Activated T-cell treated with anti-CD3 and anti-CD28 coated beads, Interleukin-2, amount 50 U/mL, for 4 hours (primary cell): Measurements from ENCODE around the gene GTF3A. TPM values are rescaled to one million over a fixed set of nuclear protein-coding genes. Genes with fewer than 3 reads are reported as not detected.

Experiments
- ATAC-seq, 2 donors: fragments of 200-7000 bp; cut with Tn5 transposase; one replicate each; pipeline ENCODE4 v1.10.0; 2021
- DNase-seq: peaks from one replicate; pipeline ENCODE4 v3.0.0-alpha.2; 2020
- H3K27me3 Mint-ChIP-seq: one replicate; pipeline ENCODE4 v1.8.0; 2021; ENCODE audit warnings: low read depth, mixed read lengths
- H3K36me3 Mint-ChIP-seq: one replicate; pipeline ENCODE4 v1.8.0; 2022; ENCODE audit warnings: mixed read lengths; ENCODE audit not compliant: insufficient read depth
- H3K4me1 Mint-ChIP-seq: one replicate; pipeline ENCODE4 v1.8.0; 2021; ENCODE audit warnings: low read depth, mixed read lengths
- H3K4me3 Mint-ChIP-seq: one replicate; pipeline ENCODE4 v1.8.0; 2021; ENCODE audit warnings: mild to moderate bottlenecking, moderate library complexity, mixed read lengths
- H3K9me3 Mint-ChIP-seq: one replicate; pipeline ENCODE4 v1.8.0; 2021; ENCODE audit warnings: mixed read lengths
- total RNA-seq, 3 donors: library from RNA; stranded (reverse); gene quantifications; one replicate each; pipeline ENCODE4 v1.2.1, GENCODE V29; 2021

GTF3A gene
- total RNA-seq, 3 donors from 2014 or later = 203 to 279 (median 246) TPM

DNA sequence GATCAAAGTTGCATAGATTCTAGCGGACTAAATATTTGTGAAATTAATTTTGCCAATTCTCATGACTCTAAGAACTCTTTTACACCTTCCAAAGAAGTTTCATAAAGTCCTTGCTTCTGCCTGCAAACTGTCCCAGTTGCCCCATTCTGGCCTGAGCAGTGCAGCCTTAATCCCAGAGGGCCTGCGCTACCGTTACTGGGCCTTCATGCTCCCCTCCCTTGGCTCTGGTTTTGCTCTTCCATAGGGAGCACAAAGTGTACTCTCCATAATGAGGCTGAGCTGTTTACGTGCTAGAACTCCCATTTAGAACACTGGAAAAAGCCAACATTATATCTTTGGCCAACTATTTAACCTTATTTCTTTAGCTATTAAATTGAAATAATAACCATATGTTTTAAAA, 23.9 kb downstream of the GTF3A start:
- no peaks in the 10 kb centered on the region for H3K27me3 Mint-ChIP-seq
- H3K9me3 Mint-ChIP-seq = no peaks in the 10 kb centered on the region
- ATAC-seq (no peak), DNase-seq (no peak)
- H3K36me3 Mint-ChIP-seq = peaks cover 3% of the 10 kb centered on the region
- H3K4me1 Mint-ChIP-seq = peaks cover 56% of the 10 kb centered on the region
- peak overlapping the region; percentile 92 for H3K4me3 Mint-ChIP-seq

- peaks cover 56% of the 10 kb centered on the region for H3K4me1 Mint-ChIP-seq
- DNase-seq (no peak), ATAC-seq (no peak)
- H3K36me3 Mint-ChIP-seq = peaks cover 3% of the 10 kb centered on the region
- no peaks in the 10 kb centered on the region for H3K27me3 Mint-ChIP-seq
- peak overlapping the region; percentile 92 for H3K4me3 Mint-ChIP-seq
- H3K9me3 Mint-ChIP-seq = no peaks in the 10 kb centered on the region
Observed at GRCh38 chr13:27449081-27449603, 24.7 kb downstream of the GTF3A start.

- H3K27me3 Mint-ChIP-seq = no peaks in the 10 kb centered on the region
- peak within 1 kb of the TSS; percentile 92 for H3K4me3 Mint-ChIP-seq
- ATAC-seq (peak; percentile 90), DNase-seq (peak; percentile 96)
- H3K36me3 Mint-ChIP-seq = no peaks in the 10 kb centered on the region
- no peaks in the 10 kb centered on the region for H3K9me3 Mint-ChIP-seq
- H3K4me1 Mint-ChIP-seq = peaks cover 57% of the 10 kb centered on the region
Observed at GRCh38 chr13:27449936-27450828, 25.8 kb downstream of the GTF3A start, which contains the start of gene MTIF3. Gene MTIF3 (minus strand): TSS chr13:27450564. CDS start chr13:27440448, 10,116 bp downstream.

- ATAC-seq = no peak
- no peaks in the 10 kb centered on the region for H3K27me3 Mint-ChIP-seq
- H3K4me3 Mint-ChIP-seq = peak overlapping the region; percentile 92
- no peaks in the 10 kb centered on the region for H3K36me3 Mint-ChIP-seq
- DNase-seq = peak; percentile 27
- H3K9me3 Mint-ChIP-seq = no peaks in the 10 kb centered on the region
- peaks cover 59% of the 10 kb centered on the region for H3K4me1 Mint-ChIP-seq
Observed at GRCh38 chr13:27450921-27451471, 26.6 kb downstream of the GTF3A start.

- Mint-ChIP-seq H3K36me3 (no peaks in the 10 kb centered on the region), H3K4me1 (peaks cover 33% of the 10 kb centered on the region), H3K9me3 (no peaks in the 10 kb centered on the region), H3K27me3 (no peaks in the 10 kb centered on the region), H3K4me3 (peak overlapping the region; percentile 86)
- ATAC-seq (peak in 1 of 2 donors; percentile 49), DNase-seq (no peak)
Observed at GRCh38 chr13:27455331-27455855, 31.0 kb downstream of the GTF3A start.

GRCh38 chr13:27461940-27462584, 37.6 kb downstream of the GTF3A start:
- no peaks in the 10 kb centered on the region for H3K9me3 Mint-ChIP-seq
- no peak for DNase-seq
- H3K36me3 Mint-ChIP-seq = no peaks in the 10 kb centered on the region
- H3K4me3 Mint-ChIP-seq = no peak overlapping the region
- H3K4me1 Mint-ChIP-seq = peaks cover 6% of the 10 kb centered on the region
- peaks cover 2% of the 10 kb centered on the region for H3K27me3 Mint-ChIP-seq
- no peak for ATAC-seq

DNA sequence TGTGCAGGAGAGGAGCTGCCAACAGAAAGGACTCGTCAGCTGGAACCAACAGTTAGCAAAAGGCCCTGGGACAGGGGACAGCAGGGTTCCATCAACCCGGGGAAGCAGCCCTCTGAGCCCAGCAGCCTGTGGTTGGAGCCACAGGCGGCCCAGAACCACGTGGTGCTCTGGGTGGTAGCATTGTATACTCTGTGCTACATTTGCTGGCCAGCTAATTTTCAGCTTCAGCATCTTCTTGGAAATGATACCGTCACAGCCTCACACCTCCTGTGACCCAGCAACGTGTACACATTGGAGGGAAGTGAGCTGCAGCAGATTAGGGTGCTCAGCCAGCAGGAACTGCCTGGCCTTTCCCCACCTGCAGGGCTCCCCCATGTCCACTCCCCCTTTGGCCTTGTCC, 39.1 kb downstream of the GTF3A start:
- peaks cover 2% of the 10 kb centered on the region for H3K27me3 Mint-ChIP-seq
- peaks cover 3% of the 10 kb centered on the region for H3K4me1 Mint-ChIP-seq
- ATAC-seq (no peak), DNase-seq (no peak)
- no peak overlapping the region for H3K4me3 Mint-ChIP-seq
- H3K9me3 Mint-ChIP-seq = no peaks in the 10 kb centered on the region
- no peaks in the 10 kb centered on the region for H3K36me3 Mint-ChIP-seq

DNA sequence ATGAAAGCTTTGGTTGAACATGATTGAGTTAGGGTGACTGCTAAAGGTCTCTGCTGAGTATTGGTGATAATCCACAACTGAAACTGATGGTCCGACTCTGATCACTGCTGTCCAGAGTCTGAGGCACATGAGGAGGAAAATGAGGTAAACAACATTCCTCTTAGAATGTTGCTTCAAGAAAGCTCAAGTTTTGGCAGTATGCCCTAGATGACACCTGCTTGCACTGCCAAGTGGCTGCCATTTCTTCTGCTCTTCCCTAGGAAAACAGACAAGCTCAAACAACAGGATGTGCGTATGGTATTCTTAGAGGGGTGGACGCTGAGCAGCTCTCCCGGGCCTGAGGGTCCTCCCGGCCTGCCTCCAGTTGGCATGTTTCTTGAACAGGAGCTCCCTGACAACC, 41.2 kb downstream of the GTF3A start:
- no peak for DNase-seq
- H3K4me3 Mint-ChIP-seq = no peak overlapping the region
- H3K4me1 Mint-ChIP-seq = peaks cover 3% of the 10 kb centered on the region
- no peak for ATAC-seq
- no peaks in the 10 kb centered on the region for H3K9me3 Mint-ChIP-seq
- H3K36me3 Mint-ChIP-seq = no peaks in the 10 kb centered on the region
- H3K27me3 Mint-ChIP-seq = peaks cover 2% of the 10 kb centered on the region

GRCh38 chr13:27466513-27466912, 42.1 kb downstream of the GTF3A start:
- H3K27me3 Mint-ChIP-seq = peaks cover 2% of the 10 kb centered on the region
- ATAC-seq (no peak), DNase-seq (no peak)
- H3K36me3 Mint-ChIP-seq = no peaks in the 10 kb centered on the region
- peaks cover 3% of the 10 kb centered on the region for H3K4me1 Mint-ChIP-seq
- H3K4me3 Mint-ChIP-seq = peak overlapping the region; percentile 17
- no peaks in the 10 kb centered on the region for H3K9me3 Mint-ChIP-seq

- Mint-ChIP-seq H3K27me3 (no peaks in the 10 kb centered on the region), H3K36me3 (no peaks in the 10 kb centered on the region), H3K4me1 (peaks cover 3% of the 10 kb centered on the region), H3K9me3 (no peaks in the 10 kb centered on the region), H3K4me3 (no peak overlapping the region)
- no peak for DNase-seq
- ATAC-seq = no peak
Observed at GRCh38 chr13:27470075-27470820, 45.8 kb downstream of the GTF3A start.

DNA sequence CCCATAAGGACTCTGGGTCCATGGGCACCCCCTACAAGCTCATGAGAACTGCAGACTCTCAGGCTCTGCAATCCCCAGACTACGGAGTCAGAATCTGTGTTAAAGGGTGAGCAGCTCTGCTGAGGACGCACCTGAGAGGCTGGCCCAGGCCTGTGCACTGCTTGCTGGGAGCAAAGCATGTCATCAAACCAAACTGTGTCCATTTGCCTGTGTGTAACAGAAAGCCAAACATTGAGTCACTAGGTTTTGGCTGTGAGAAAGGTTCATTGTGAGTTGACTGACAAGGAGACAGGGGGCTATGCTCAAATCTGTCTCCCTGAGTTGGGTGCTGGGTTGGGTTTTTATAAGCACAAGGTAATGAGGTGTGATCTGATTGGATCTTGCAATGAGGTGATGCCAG, 48.0 kb downstream of the GTF3A start:
- H3K4me3 Mint-ChIP-seq = no peak overlapping the region
- DNase-seq (no peak), ATAC-seq (no peak)
- no peaks in the 10 kb centered on the region for H3K9me3 Mint-ChIP-seq
- peaks cover 5% of the 10 kb centered on the region for H3K4me1 Mint-ChIP-seq
- H3K36me3 Mint-ChIP-seq = no peaks in the 10 kb centered on the region
- H3K27me3 Mint-ChIP-seq = no peaks in the 10 kb centered on the region

GRCh38 chr13:27472941-27473340, 48.5 kb downstream of the GTF3A start:
- H3K4me3 Mint-ChIP-seq = no peak overlapping the region
- DNase-seq = no peak
- ATAC-seq = no peak
- H3K36me3 Mint-ChIP-seq = no peaks in the 10 kb centered on the region
- no peaks in the 10 kb centered on the region for H3K9me3 Mint-ChIP-seq
- H3K27me3 Mint-ChIP-seq = no peaks in the 10 kb centered on the region
- peaks cover 10% of the 10 kb centered on the region for H3K4me1 Mint-ChIP-seq

- Mint-ChIP-seq H3K4me3 (no peak overlapping the region), H3K36me3 (no peaks in the 10 kb centered on the region), H3K9me3 (no peaks in the 10 kb centered on the region), H3K4me1 (peaks cover 14% of the 10 kb centered on the region), H3K27me3 (peaks cover 2% of the 10 kb centered on the region)
- no peak for ATAC-seq
- DNase-seq = no peak
Observed at GRCh38 chr13:27474751-27475268, 50.4 kb downstream of the GTF3A start.
